ENCODE results near the gene TNIK. TPM values are rescaled to one million over a fixed set of nuclear protein-coding genes. Genes with fewer than 3 reads are reported as not detected.

The TNIK gene
- total RNA-seq, 4 donors from 2014 or later, result 32.9 to 41.7 (median 38.0) TPM

- Histone ChIP-seq H3K9me3 (no peaks in the 10 kb centered on the region), H3K4me1 (peaks cover 17 to 67% (median 17%) of the 10 kb centered on the region in 3 donors), H3K27me3 (no peaks in the 10 kb centered on the region), H3K27ac (peak overlapping the region; percentile 24 to 62 (median 40)), H3K4me3 (no peak overlapping the region), H3K36me3 (no peaks in the 10 kb centered on the region)
- no peak for TF ChIP-seq EP300 (IDR thresholded peaks at IDR 0.05)
- no peak for TF ChIP-seq POLR2A (IDR thresholded peaks at IDR 0.05)
- TF ChIP-seq CTCF (IDR thresholded peaks at IDR 0.05), result no peak
- no peak for TF ChIP-seq POLR2AphosphoS5 (IDR thresholded peaks at IDR 0.05)
- no peak for ATAC-seq
- WGBS, 2 donors (ENCODE audit: low coverage in 1 of 2), result 13% methylated on average over 1 of the region's 1 CpG; no CpG with 5 or more reads in 1 of the 2 donors
These were observed 193.1 kb downstream of the TNIK start for GRCh38 chr3:171267104-171267503.

- ATAC-seq, result peak; percentile 24
These were observed 193.5 kb downstream of the TNIK start for GRCh38 chr3:171266740-171267073.

GRCh38 chr3:171266034-171266739, 194.0 kb downstream of the TNIK start:
- TF ChIP-seq POLR2AphosphoS5 (IDR thresholded peaks at IDR 0.05), result no peak
- TF ChIP-seq CTCF (IDR thresholded peaks at IDR 0.05), result no peak
- no peak for TF ChIP-seq POLR2A (IDR thresholded peaks at IDR 0.05)
- TF ChIP-seq EP300 (IDR thresholded peaks at IDR 0.05), result no peak
- no peaks in the 10 kb centered on the region for H3K9me3 ChIP-seq
- H3K27ac ChIP-seq, result peak overlapping the region in 3 of 4 donors; percentile 22 to 62 (median 43)
- no peak overlapping the region for H3K4me3 ChIP-seq
- peak; percentile 37 for ATAC-seq
- H3K36me3 ChIP-seq, result no peaks in the 10 kb centered on the region
- 25 to 75% methylated on average over 2 to 3 of the region's 4 CpGs for WGBS, 2 donors (ENCODE audit: low coverage in 1 of 2)
- no peaks in the 10 kb centered on the region for H3K27me3 ChIP-seq
- peaks cover 17 to 74% (median 17%) of the 10 kb centered on the region in 3 donors for H3K4me1 ChIP-seq

More at GRCh38 chr3:171266740-171267073, 193.5 kb downstream of the TNIK start:
- Histone ChIP-seq H3K27ac (peak overlapping the region; percentile 22 to 62 (median 34)), H3K9me3 (no peaks in the 10 kb centered on the region), H3K36me3 (no peaks in the 10 kb centered on the region), H3K27me3 (no peaks in the 10 kb centered on the region), H3K4me1 (peaks cover 17 to 71% (median 17%) of the 10 kb centered on the region in 3 donors), H3K4me3 (no peak overlapping the region)
- TF ChIP-seq POLR2AphosphoS5 (IDR thresholded peaks at IDR 0.05) (no peak), POLR2A (IDR thresholded peaks at IDR 0.05) (no peak), EP300 (IDR thresholded peaks at IDR 0.05) (no peak), CTCF (IDR thresholded peaks at IDR 0.05) (no peak)
- WGBS, 2 donors (ENCODE audit: low coverage in 1 of 2), result 31 to 50% methylated on average over 1 of the region's 1 CpG

DNA sequence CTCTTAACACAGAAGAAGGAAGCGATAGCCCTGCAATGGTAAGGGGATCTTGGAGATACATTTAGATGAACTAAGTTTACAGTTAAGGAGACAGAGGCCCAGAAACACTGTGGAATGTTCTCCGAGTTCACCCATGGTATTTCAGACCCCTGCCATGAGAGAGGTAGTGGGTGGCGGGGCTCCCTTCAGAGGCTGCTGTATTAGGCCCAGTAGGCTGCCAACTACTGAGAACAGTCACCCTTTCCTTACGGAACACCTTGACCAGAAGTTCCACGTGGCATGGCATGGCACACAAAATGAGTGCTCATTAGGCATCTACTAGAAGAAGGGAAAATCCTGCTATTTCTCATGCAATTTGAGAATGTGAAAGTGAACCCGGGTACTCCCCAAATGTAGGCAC, 195.4 kb downstream of the TNIK start:
- 79 to 80% methylated on average over 2 to 4 of the region's 6 CpGs for WGBS, 2 donors (ENCODE audit: low coverage in 1 of 2)
- TF ChIP-seq EP300 (IDR thresholded peaks at IDR 0.05) (no peak), POLR2AphosphoS5 (IDR thresholded peaks at IDR 0.05) (no peak), POLR2A (IDR thresholded peaks at IDR 0.05) (no peak), CTCF (IDR thresholded peaks at IDR 0.05) (no peak)
- no peak for ATAC-seq

GRCh38 chr3:171262431-171262830, 197.8 kb downstream of the TNIK start:
- WGBS, 2 donors (ENCODE audit: low coverage in 1 of 2), result 17 to 63% methylated on average over 1 of the region's 1 CpG
- TF ChIP-seq POLR2A (IDR thresholded peaks at IDR 0.05) (no peak), EP300 (IDR thresholded peaks at IDR 0.05) (no peak), POLR2AphosphoS5 (IDR thresholded peaks at IDR 0.05) (no peak), CTCF (IDR thresholded peaks at IDR 0.05) (no peak)
- no peaks in the 10 kb centered on the region for H3K36me3 ChIP-seq
- no peaks in the 10 kb centered on the region for H3K9me3 ChIP-seq
- no peak for ATAC-seq
- H3K4me3 ChIP-seq, result no peak overlapping the region
- peaks cover 20 to 67% (median 21%) of the 10 kb centered on the region in 3 donors for H3K4me1 ChIP-seq
- no peaks in the 10 kb centered on the region for H3K27me3 ChIP-seq
- no peak overlapping the region for H3K27ac ChIP-seq

More for the DNA sequence above, 195.4 kb downstream of the TNIK start:
- H3K4me3 ChIP-seq, result no peak overlapping the region
- no peaks in the 10 kb centered on the region for H3K36me3 ChIP-seq
- no peaks in the 10 kb centered on the region for H3K9me3 ChIP-seq
- H3K27me3 ChIP-seq, result no peaks in the 10 kb centered on the region
- H3K27ac ChIP-seq, result no peak overlapping the region
- peaks cover 17 to 71% (median 17%) of the 10 kb centered on the region in 3 donors for H3K4me1 ChIP-seq

Measured in gastroesophageal sphincter (tissue), 4 donors.